ENCODE measurements around the gene RNASEH2B.

The RNASEH2B gene

GRCh38 chr13:50909605-50910484, at the start of gene RNASEH2B:
TSS of gene RNASEH2B (plus strand) at chr13:50909791. CDS start at chr13:50910077, 286 bp downstream.
- in situ Hi-C loops (cut with MboI; ENCODE audit: low sequenced_read_pairs): loop anchor here (25.0 kb wide), 2 partner anchors 823 to 923 kb away; partner anchors contain the start of gene TRIM13

- in situ Hi-C loops (cut with MboI; ENCODE audit: low sequenced_read_pairs): no loop called here
Measured at GRCh38 chr13:50864492-50864891, 45.1 kb upstream of the RNASEH2B start.

GRCh38 chr13:50866817-50867636, 42.6 kb upstream of the RNASEH2B start:
- in situ Hi-C loops (cut with MboI; ENCODE audit: low sequenced_read_pairs): no loop called here

GRCh38 chr13:50867637-50867945, 42.0 kb upstream of the RNASEH2B start:
- in situ Hi-C loops (cut with MboI; ENCODE audit: low sequenced_read_pairs): no loop called here

- in situ Hi-C loops (cut with MboI; ENCODE audit: low sequenced_read_pairs): no loop called here
Measured at GRCh38 chr13:50871405-50871804, 38.2 kb upstream of the RNASEH2B start.

- in situ Hi-C loops (cut with MboI; ENCODE audit: low sequenced_read_pairs): no loop called here
Measured at GRCh38 chr13:50873467-50873866, 36.1 kb upstream of the RNASEH2B start.

- in situ Hi-C loops (cut with MboI; ENCODE audit: low sequenced_read_pairs): no loop called here
Measured at GRCh38 chr13:50873991-50874390, 35.6 kb upstream of the RNASEH2B start.

- in situ Hi-C loops (cut with MboI; ENCODE audit: low sequenced_read_pairs): no loop called here
Measured at GRCh38 chr13:50882816-50883435, 26.7 kb upstream of the RNASEH2B start.

GRCh38 chr13:50883728-50884127, 25.9 kb upstream of the RNASEH2B start:
- in situ Hi-C loops (cut with MboI; ENCODE audit: low sequenced_read_pairs): no loop called here

- in situ Hi-C loops (cut with MboI; ENCODE audit: low sequenced_read_pairs): no loop called here
Measured at GRCh38 chr13:50884265-50884664, 25.3 kb upstream of the RNASEH2B start.

- in situ Hi-C loops (cut with MboI; ENCODE audit: low sequenced_read_pairs): no loop called here
Measured at GRCh38 chr13:50887151-50887550, 22.4 kb upstream of the RNASEH2B start.

- in situ Hi-C loops (cut with MboI; ENCODE audit: low sequenced_read_pairs): no loop called here
Measured at GRCh38 chr13:50888362-50888761, 21.2 kb upstream of the RNASEH2B start.

- in situ Hi-C loops (cut with MboI; ENCODE audit: low sequenced_read_pairs): no loop called here
Measured at GRCh38 chr13:50889317-50889716, 20.3 kb upstream of the RNASEH2B start.

GRCh38 chr13:50891206-50891605, 18.4 kb upstream of the RNASEH2B start:
- in situ Hi-C loops (cut with MboI; ENCODE audit: low sequenced_read_pairs): no loop called here

GRCh38 chr13:50892210-50892944, 17.2 kb upstream of the RNASEH2B start:
- in situ Hi-C loops (cut with MboI; ENCODE audit: low sequenced_read_pairs): no loop called here

GRCh38 chr13:50893211-50893852, 16.3 kb upstream of the RNASEH2B start:
- in situ Hi-C loops (cut with MboI; ENCODE audit: low sequenced_read_pairs): no loop called here

- in situ Hi-C loops (cut with MboI; ENCODE audit: low sequenced_read_pairs): no loop called here
Measured at GRCh38 chr13:50894012-50894411, 15.6 kb upstream of the RNASEH2B start.

- in situ Hi-C loops (cut with MboI; ENCODE audit: low sequenced_read_pairs): no loop called here
Measured at GRCh38 chr13:50894504-50894903, 15.1 kb upstream of the RNASEH2B start.

- in situ Hi-C loops (cut with MboI; ENCODE audit: low sequenced_read_pairs): no loop called here
Measured at GRCh38 chr13:50898338-50898737, 11.3 kb upstream of the RNASEH2B start.

GRCh38 chr13:50901701-50902100, 7.9 kb upstream of the RNASEH2B start:
- in situ Hi-C loops (cut with MboI; ENCODE audit: low sequenced_read_pairs): loop anchor here (25.0 kb wide), 2 partner anchors 814 to 914 kb away; partner anchors contain the start of gene TRIM13
